NB4 (cell line): ENCODE data around the gene BARHL1.

Experiments used
- DNase-seq: peaks from one replicate; pipeline ENCODE4 v3.0.0; 2010; ENCODE audit warnings: low read depth
- H3K4me3 ChIP-seq: one replicate; pipeline ENCODE4 v1.5.1; 2011; ENCODE audit warnings: mild to moderate bottlenecking, low read depth, low read length, moderate library complexity
- CTCF ChIP-seq: IDR thresholded peaks from one replicate; pipeline ENCODE4 v1.5.1; 2012; ENCODE audit warnings: low read depth, low read length
- MYC ChIP-seq: IDR thresholded peaks from 2 replicates; pipeline ENCODE4 v1.6.1; 2011; ENCODE audit warnings: low read depth, low read length
- POLR2A ChIP-seq: IDR thresholded peaks from 2 replicates; pipeline ENCODE4 v1.6.1; 2011; ENCODE audit warnings: mild to moderate bottlenecking; ENCODE audit not compliant: insufficient read length; ENCODE audit errors: extremely low read depth
- TF ChIP-seq, protein P1 (sequence below): IDR thresholded peaks from 2 replicates; pipeline ENCODE4 v1.6.1; 2011; ENCODE audit warnings: low read depth, low read length

Gene BARHL1

GRCh38 chr9:132592451-132592850 lies 10.0 kb downstream of the BARHL1 start:
- TF ChIP-seq MYC (no peak), CTCF (no peak), POLR2A (no peak)
- TF ChIP-seq, protein P1, sequence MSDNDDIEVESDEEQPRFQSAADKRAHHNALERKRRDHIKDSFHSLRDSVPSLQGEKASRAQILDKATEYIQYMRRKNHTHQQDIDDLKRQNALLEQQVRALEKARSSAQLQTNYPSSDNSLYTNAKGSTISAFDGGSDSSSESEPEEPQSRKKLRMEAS, result no peak
- H3K4me3 ChIP-seq, result no peak overlapping the region
- DNase-seq, result no peak

- TF ChIP-seq CTCF, result no peak
- no peak for TF ChIP-seq POLR2A
- TF ChIP-seq MYC, result no peak
- TF ChIP-seq, protein P1, result no peak
- no peak for DNase-seq
- H3K4me3 ChIP-seq, result no peak overlapping the region
Measured at GRCh38 chr9:132594412-132594811, 12.0 kb downstream of the BARHL1 start.

GRCh38 chr9:132595319-132595718 lies 12.9 kb downstream of the BARHL1 start:
- TF ChIP-seq CTCF, result no peak
- no peak for TF ChIP-seq MYC
- TF ChIP-seq, protein P1, result no peak
- no peak for TF ChIP-seq POLR2A
- no peak for DNase-seq
- no peak overlapping the region for H3K4me3 ChIP-seq

- no peak for DNase-seq
Measured at GRCh38 chr9:132596200-132596599, 13.8 kb downstream of the BARHL1 start.

DNA sequence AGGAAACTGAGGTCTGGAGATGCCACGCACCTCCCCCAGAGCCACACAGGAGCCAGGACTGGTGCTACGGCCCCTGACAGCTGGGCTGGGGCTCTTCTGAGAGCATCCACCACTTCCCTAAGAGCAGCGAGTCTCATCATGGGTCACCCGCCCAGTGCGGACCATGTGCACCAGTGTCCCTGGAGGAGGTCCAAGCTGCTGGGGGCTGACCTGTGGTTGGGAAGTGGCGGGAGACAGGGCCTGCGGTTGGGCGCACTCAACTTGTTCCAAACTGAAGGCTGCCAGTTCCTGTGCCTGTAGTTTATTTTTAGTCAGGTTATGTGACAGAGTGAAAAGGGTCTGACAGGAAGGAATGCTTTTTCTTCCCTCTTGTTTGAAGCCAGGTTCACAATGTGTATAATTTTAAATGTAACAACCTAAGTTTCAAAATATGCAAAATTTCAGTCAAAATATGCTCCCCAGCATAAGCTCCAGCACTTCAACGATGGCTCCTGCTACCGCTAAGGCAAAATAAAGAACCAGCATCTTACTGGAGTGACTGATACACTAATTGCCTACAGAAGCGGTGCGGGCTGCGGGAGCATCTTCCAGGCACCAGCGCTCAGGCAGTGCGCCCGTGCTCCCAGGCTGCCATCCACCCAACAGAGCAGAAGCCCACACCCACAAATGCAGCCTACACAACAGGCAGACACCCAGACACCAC lies 14.8 kb downstream of the BARHL1 start:
- DNase-seq, result no peak
- no peak overlapping the region for H3K4me3 ChIP-seq
- TF ChIP-seq CTCF (no peak), POLR2A (no peak), MYC (no peak)
- TF ChIP-seq, protein P1, result no peak

More at GRCh38 chr9:132596200-132596599, 13.8 kb downstream of the BARHL1 start:
- TF ChIP-seq, protein P1, result no peak
- TF ChIP-seq POLR2A, result no peak
- no peak for TF ChIP-seq CTCF
- TF ChIP-seq MYC, result no peak
- H3K4me3 ChIP-seq, result no peak overlapping the region
